ENCODE measurements around the gene RADIL. TPM values are rescaled to one million over a fixed set of nuclear protein-coding genes. Genes with fewer than 3 reads are reported as not detected.

The RADIL gene
- total RNA-seq, 3 donors from 2014 or later: 0.08 to 0.32 (median 0.23) TPM

DNA sequence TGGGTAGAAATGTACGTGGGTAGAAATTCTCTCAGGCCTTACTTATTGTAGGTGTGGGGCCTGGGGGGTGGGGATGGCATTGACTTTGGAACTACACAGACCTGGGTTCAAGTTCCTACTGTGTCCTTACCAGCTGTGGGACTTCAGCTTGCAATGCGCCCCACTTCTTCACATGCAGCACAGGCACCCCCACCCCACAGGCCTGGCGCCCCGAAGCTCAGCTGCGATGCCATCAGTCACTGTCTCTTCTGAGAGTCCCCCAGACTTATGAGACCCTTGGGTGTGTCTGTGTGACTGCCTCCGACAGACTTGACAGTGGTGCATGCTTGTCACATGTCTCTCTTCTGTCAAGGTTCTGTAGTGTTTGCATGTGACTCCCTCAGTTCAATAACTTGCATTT lies 111.2 kb downstream of the RADIL start:
- ATAC-seq (no peak), DNase-seq (no peak)
- no peaks in the 10 kb centered on the region for H3K9me3 Mint-ChIP-seq
- peaks cover 10% of the 10 kb centered on the region for H3K36me3 Mint-ChIP-seq (ENCODE audit: insufficient read depth)
- H3K4me1 Mint-ChIP-seq (ENCODE audit: low read depth): peaks cover 29% of the 10 kb centered on the region
- no peak overlapping the region for H3K4me3 Mint-ChIP-seq
- no peaks in the 10 kb centered on the region for H3K27me3 Mint-ChIP-seq (ENCODE audit: low read depth)

DNA sequence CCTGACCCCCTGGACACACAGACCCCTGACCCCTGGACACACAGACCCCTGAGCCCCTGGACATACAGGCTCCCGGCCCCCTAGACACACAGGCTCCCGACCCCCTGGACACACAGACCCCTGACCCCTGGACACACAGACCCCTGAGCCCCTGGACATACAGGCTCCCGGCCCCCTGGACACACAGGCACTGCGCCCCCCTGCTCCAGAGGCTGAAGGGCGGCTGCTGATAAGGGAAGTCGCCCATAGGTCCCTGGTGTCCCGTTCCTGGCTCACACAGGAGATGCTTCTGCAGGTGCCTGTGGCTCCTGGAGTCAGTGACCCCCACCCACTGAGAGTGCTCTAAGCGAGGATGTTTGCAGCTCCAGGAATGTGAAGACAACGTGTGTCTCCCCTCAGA lies 111.8 kb downstream of the RADIL start:
- Mint-ChIP-seq H3K27me3 (ENCODE audit: low read depth) (no peaks in the 10 kb centered on the region), H3K36me3 (ENCODE audit: insufficient read depth) (peaks cover 10% of the 10 kb centered on the region), H3K4me3 (no peak overlapping the region), H3K4me1 (ENCODE audit: low read depth) (peaks cover 25% of the 10 kb centered on the region), H3K9me3 (no peaks in the 10 kb centered on the region)
- DNase-seq: no peak
- no peak for ATAC-seq

DNA sequence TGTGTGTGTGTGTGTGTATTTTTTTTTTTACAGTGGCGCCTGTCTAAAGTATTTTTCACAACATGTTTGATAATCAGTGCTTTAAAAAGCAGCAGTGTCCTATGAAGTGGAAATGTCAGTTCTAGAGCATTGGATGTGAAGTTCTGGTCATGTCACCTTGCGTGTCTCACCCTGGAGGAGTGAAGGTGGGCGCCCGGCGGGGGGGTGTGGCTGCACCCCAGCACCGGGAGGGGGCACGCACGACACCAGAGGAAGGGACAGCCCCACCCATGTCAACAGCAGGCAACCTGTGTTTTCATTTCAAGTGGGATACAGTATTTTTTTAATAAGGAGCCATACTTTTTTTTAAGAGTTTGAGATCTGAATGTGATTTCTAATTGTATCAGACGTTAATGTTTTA lies 112.6 kb downstream of the RADIL start:
- no peaks in the 10 kb centered on the region for H3K27me3 Mint-ChIP-seq (ENCODE audit: low read depth)
- ATAC-seq (no peak), DNase-seq (no peak)
- H3K4me1 Mint-ChIP-seq (ENCODE audit: low read depth): peaks cover 17% of the 10 kb centered on the region
- peaks cover 11% of the 10 kb centered on the region for H3K36me3 Mint-ChIP-seq (ENCODE audit: insufficient read depth)
- no peak overlapping the region for H3K4me3 Mint-ChIP-seq
- no peaks in the 10 kb centered on the region for H3K9me3 Mint-ChIP-seq

- Mint-ChIP-seq H3K36me3 (ENCODE audit: insufficient read depth) (peaks cover 9% of the 10 kb centered on the region), H3K27me3 (ENCODE audit: low read depth) (no peaks in the 10 kb centered on the region), H3K4me3 (no peak overlapping the region), H3K4me1 (ENCODE audit: low read depth) (peaks cover 11% of the 10 kb centered on the region), H3K9me3 (no peaks in the 10 kb centered on the region)
- ATAC-seq: no peak
- no peak for DNase-seq
Observed at GRCh38 chr7:4769761-4770160, 113.8 kb downstream of the RADIL start.

- Mint-ChIP-seq H3K4me3 (no peak overlapping the region), H3K27me3 (ENCODE audit: low read depth) (no peaks in the 10 kb centered on the region), H3K4me1 (ENCODE audit: low read depth) (peaks cover 3% of the 10 kb centered on the region), H3K9me3 (no peaks in the 10 kb centered on the region), H3K36me3 (ENCODE audit: insufficient read depth) (peaks cover 9% of the 10 kb centered on the region)
- DNase-seq: no peak
- ATAC-seq: no peak
Observed at GRCh38 chr7:4768597-4769569, 114.6 kb downstream of the RADIL start.

DNA sequence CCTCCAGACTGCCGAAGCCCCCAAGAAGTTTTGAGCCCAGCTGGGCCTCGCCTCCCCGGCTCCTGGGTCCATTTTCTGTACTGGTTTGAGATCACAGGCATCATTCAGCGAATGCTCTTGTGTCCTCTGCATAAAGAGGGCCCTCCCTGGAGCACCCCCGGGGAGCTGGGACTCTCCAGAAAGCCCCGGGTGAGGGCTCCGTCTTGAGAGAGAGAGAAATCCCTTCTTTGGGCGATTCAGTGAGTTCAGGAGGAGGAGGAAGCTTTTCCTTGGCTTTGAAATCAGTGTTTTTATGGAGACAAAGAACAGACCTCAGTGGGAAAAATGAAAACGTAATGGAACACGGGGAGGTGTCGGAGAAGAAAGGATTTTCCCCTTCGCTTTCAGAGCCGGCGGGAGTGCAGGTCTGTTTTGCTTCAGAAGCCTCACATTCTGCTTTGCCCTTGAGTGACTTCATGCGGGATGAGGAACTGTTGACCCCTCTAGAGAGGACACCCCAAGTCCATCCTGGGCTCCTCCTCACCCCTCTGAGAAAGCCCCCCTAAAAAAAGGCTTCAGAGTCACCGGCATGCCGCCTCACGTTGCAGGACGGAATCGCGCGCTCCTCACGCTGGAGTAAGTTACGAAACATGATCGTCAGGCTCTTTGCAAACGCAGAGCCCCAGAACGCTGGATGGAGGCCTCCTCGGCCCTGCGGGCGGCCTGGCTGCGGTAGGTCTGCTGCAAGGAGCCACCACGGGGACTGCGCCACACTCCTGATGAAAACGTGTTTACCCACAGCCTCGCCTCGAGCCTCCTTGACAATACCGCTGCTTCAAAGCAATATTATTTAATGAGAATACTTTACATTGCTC lies 116.6 kb downstream of the RADIL start:
- ATAC-seq (no peak), DNase-seq (no peak)
- no peaks in the 10 kb centered on the region for H3K9me3 Mint-ChIP-seq
- no peaks in the 10 kb centered on the region for H3K27me3 Mint-ChIP-seq (ENCODE audit: low read depth)
- peaks cover 14% of the 10 kb centered on the region for H3K36me3 Mint-ChIP-seq (ENCODE audit: insufficient read depth)
- H3K4me1 Mint-ChIP-seq (ENCODE audit: low read depth): peaks cover 3% of the 10 kb centered on the region
- no peak overlapping the region for H3K4me3 Mint-ChIP-seq

DNA sequence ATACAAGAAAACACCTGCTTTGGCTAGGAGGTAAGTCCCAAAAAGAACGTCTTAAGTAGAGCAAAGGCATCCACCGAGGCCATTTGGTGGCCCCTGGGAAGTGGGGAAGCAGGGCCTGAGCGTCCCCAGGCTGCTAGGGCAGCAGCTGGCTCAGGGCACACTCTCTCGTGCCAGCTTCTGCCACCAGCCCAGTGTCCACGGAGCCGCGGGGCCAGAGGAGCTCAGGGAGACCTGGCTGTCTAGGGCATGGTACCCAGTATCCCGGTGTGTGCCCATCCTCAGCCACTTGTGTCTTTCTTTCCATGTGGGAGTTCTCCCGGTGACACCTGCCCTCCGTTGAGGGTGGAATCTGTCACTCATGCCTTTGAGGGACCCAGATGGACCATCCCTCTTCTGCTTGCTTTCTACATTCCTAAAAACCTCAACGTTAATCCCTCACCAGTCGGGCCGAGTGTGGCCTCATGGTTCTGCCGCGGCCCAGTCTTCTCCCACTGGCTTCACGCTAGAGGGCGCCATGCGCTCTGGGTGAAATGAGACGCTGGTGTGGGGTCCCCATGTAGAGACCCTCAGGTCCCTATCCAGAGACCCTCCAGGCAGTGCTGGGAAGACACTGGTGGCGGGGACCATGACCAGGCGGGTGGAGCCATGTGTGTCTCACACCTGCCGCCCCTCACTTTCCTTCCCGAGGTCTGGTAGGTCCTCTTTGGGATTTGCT lies 117.6 kb downstream of the RADIL start:
- H3K9me3 Mint-ChIP-seq: no peaks in the 10 kb centered on the region
- H3K36me3 Mint-ChIP-seq (ENCODE audit: insufficient read depth): peaks cover 14% of the 10 kb centered on the region
- H3K4me3 Mint-ChIP-seq: no peak overlapping the region
- no peak for ATAC-seq
- H3K27me3 Mint-ChIP-seq (ENCODE audit: low read depth): no peaks in the 10 kb centered on the region
- no peak for DNase-seq
- peaks cover 3% of the 10 kb centered on the region for H3K4me1 Mint-ChIP-seq (ENCODE audit: low read depth)

GRCh38 chr7:4764402-4765007 lies 119.0 kb downstream of the RADIL start:
- no peak for ATAC-seq
- no peak for DNase-seq
- H3K9me3 Mint-ChIP-seq: no peaks in the 10 kb centered on the region
- H3K36me3 Mint-ChIP-seq (ENCODE audit: insufficient read depth): peaks cover 16% of the 10 kb centered on the region
- H3K4me1 Mint-ChIP-seq (ENCODE audit: low read depth): no peaks in the 10 kb centered on the region
- no peaks in the 10 kb centered on the region for H3K27me3 Mint-ChIP-seq (ENCODE audit: low read depth)
- no peak overlapping the region for H3K4me3 Mint-ChIP-seq

- H3K4me3 Mint-ChIP-seq: no peak overlapping the region
- ATAC-seq: no peak
- no peak for DNase-seq
- H3K27me3 Mint-ChIP-seq (ENCODE audit: low read depth): no peaks in the 10 kb centered on the region
- no peaks in the 10 kb centered on the region for H3K9me3 Mint-ChIP-seq
- H3K36me3 Mint-ChIP-seq (ENCODE audit: insufficient read depth): peaks cover 16% of the 10 kb centered on the region
- no peaks in the 10 kb centered on the region for H3K4me1 Mint-ChIP-seq (ENCODE audit: low read depth)
Observed at GRCh38 chr7:4763794-4764185, 119.7 kb downstream of the RADIL start.

- no peak for ATAC-seq
- Mint-ChIP-seq H3K4me1 (ENCODE audit: low read depth) (no peaks in the 10 kb centered on the region), H3K4me3 (no peak overlapping the region), H3K9me3 (no peaks in the 10 kb centered on the region), H3K36me3 (ENCODE audit: insufficient read depth) (peaks cover 16% of the 10 kb centered on the region), H3K27me3 (ENCODE audit: low read depth) (no peaks in the 10 kb centered on the region)
- DNase-seq: no peak
Observed at GRCh38 chr7:4763091-4763793, 120.3 kb downstream of the RADIL start.

DNA sequence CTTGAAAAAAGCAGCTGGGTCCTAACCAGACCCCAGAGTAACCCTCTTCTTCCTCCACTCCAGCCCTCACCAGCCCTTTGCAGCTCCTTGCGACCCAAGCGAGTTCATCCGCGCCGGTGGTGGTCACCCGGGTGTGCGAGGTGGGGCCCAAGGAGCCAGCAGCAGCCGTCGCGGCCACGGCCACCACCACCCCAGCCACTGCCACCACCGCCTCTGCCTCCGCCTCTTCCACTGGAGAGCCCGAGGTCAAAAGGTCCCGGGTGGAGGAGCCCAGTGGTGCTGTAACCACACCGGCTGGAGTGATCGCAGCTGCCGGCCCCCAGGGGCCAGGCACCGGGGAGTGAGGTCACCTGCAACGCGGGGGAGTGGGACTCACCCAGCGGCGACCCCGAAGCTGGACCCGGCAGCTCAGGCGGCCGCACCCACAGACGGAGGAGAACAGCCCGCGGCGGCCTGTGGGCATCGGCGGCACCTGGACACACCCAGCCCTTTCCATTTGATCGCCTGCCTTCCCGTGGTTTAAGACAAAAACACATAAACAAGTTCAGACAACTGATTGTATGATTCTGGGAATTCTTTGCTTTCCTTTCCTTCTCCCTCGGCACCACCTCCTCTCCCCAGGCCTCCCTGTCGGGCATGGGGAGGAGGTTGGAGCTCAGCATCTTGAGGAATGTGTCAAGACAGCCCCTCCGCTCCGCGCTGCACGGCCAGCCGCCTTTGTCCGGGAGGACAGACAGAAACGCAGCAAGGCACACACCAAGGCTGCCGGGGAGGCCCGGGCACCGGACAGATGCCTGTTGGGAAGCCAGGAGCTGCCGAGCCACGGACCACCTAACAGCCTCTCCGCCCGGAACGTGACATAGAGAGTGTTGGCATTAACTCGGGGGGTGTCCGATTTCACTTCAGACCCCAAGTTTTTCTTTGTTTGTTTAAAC lies 121.1 kb downstream of the RADIL start:
- Mint-ChIP-seq H3K4me3 (no peak overlapping the region), H3K36me3 (ENCODE audit: insufficient read depth) (peaks cover 14% of the 10 kb centered on the region), H3K9me3 (no peaks in the 10 kb centered on the region), H3K4me1 (ENCODE audit: low read depth) (no peaks in the 10 kb centered on the region), H3K27me3 (ENCODE audit: low read depth) (no peaks in the 10 kb centered on the region)
- ATAC-seq (no peak), DNase-seq (no peak)

DNA sequence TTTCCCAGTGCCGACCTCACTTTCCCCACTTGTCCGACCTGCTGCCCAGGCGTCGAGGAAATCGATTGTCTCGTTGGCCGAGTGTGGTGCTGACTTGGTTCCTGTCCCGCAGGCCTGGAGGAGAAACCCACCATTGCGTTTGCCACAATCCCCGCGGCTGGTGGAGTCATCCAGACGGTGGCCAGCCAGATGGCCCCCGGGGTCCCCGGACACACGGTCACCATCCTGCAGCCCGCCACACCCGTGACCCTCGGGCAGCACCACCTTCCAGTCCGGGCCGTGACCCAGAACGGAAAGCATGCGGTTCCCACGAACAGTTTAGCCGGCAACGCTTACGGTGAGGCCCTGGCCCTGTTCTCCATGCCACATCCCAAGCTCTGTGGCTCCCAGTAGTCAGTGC lies 122.6 kb downstream of the RADIL start:
- Mint-ChIP-seq H3K4me3 (no peak overlapping the region), H3K4me1 (ENCODE audit: low read depth) (no peaks in the 10 kb centered on the region), H3K36me3 (ENCODE audit: insufficient read depth) (peaks cover 11% of the 10 kb centered on the region), H3K27me3 (ENCODE audit: low read depth) (no peaks in the 10 kb centered on the region), H3K9me3 (no peaks in the 10 kb centered on the region)
- no peak for ATAC-seq
- DNase-seq: no peak

GRCh38 chr7:4759211-4759610 lies 124.3 kb downstream of the RADIL start:
- peaks cover 14% of the 10 kb centered on the region for H3K36me3 Mint-ChIP-seq (ENCODE audit: insufficient read depth)
- no peak overlapping the region for H3K4me3 Mint-ChIP-seq
- no peak for ATAC-seq
- H3K9me3 Mint-ChIP-seq: no peaks in the 10 kb centered on the region
- H3K4me1 Mint-ChIP-seq (ENCODE audit: low read depth): no peaks in the 10 kb centered on the region
- no peak for DNase-seq
- no peaks in the 10 kb centered on the region for H3K27me3 Mint-ChIP-seq (ENCODE audit: low read depth)
